Natural killer cell (primary cell): Measurements from ENCODE around the gene PYGB. TPM values are rescaled to one million over a fixed set of nuclear protein-coding genes. Genes with fewer than 3 reads are reported as not detected.

ENCODE experiments used
- ATAC-seq, 3 donors: fragments of 150-1000 bp in 2 of 3; fragments of 200-7000 bp in 1 of 3; cut with Tn5 transposase; 1 replicate in 1 of 3; 2 replicates in 2 of 3; pipeline ENCODE4 v1.10.0; 2021; ENCODE audit warnings: mild to moderate bottlenecking in 2 of 3, moderate library complexity in 2 of 3
- DNase-seq, 2 donors: peaks; one replicate each; pipeline versions ENCODE4 v3.0.0 to v3.0.0-alpha.2; 2013 to 2021; ENCODE audit warnings: mixed read lengths in 1 of 2
- H3K27ac ChIP-seq: one replicate; pipeline ENCODE4 v1.5.1; 2013; ENCODE audit warnings: mild to moderate bottlenecking, low read length
- H3K27me3 ChIP-seq: one replicate; pipeline ENCODE4 v1.6.1; 2013; ENCODE audit warnings: low read length; ENCODE audit not compliant: control insufficient read depth, insufficient read depth
- H3K36me3 ChIP-seq: one replicate; pipeline ENCODE4 v1.6.1; 2013; ENCODE audit warnings: low read length; ENCODE audit not compliant: control insufficient read depth, insufficient read depth
- H3K4me1 ChIP-seq: one replicate; pipeline ENCODE4 v1.6.1; 2013; ENCODE audit warnings: low read length; ENCODE audit not compliant: control insufficient read depth, insufficient read depth
- H3K4me3 ChIP-seq: one replicate; pipeline ENCODE4 v1.5.1; 2013; ENCODE audit warnings: low read length
- H3K9me3 ChIP-seq: one replicate; pipeline ENCODE4 v1.6.1; 2013; ENCODE audit warnings: low read length; ENCODE audit not compliant: control insufficient read depth, insufficient read depth
- H3K27ac Mint-ChIP-seq, 2 donors: one replicate each; pipeline ENCODE4 v1.8.0; 2022; ENCODE audit warnings: mild to moderate bottlenecking in 2 of 2, mixed read lengths in 2 of 2, moderate library complexity in 1 of 2
- H3K27me3 Mint-ChIP-seq, 2 donors: one replicate each; pipeline ENCODE4 v1.8.0; 2022; ENCODE audit warnings: low read depth in 2 of 2, mixed read lengths in 2 of 2
- H3K36me3 Mint-ChIP-seq: one replicate; pipeline ENCODE4 v1.8.0; 2022; ENCODE audit warnings: mixed read lengths
- H3K4me1 Mint-ChIP-seq, 2 donors: one replicate each; pipeline ENCODE4 v1.8.0; 2022; ENCODE audit warnings: mixed read lengths in 2 of 2
- H3K4me3 Mint-ChIP-seq: one replicate; pipeline ENCODE4 v1.8.0; 2022; ENCODE audit warnings: mild to moderate bottlenecking, moderate library complexity, mixed read lengths
- H3K9me3 Mint-ChIP-seq, 2 donors: one replicate each; pipeline ENCODE4 v1.8.0; 2022; ENCODE audit warnings: mixed read lengths in 2 of 2
- WGBS: methylation state at CpG from one replicate; pipeline ENCODE4 v1.1.7; 2013; ENCODE audit warnings: missing lambda C conversion rate; ENCODE audit not compliant: insufficient coverage; 5-methylcytosine and 5-hydroxymethylcytosine counted together
- intact Hi-C: fragments of 100-400 bp; cut with micrococcal nuclease; formaldehyde crosslinking; loops from one replicate; pipeline ENCODE4 v1.14.2; 2022
- total RNA-seq, 4 donors: library from RNA; stranded (reverse); fragments of 120-200 nt in 1 of 4; gene quantifications; one replicate each; pipeline versions ENCODE4 v1.2.3 to v1.2.4, GENCODE V29; 2013 to 2022
- TF ChIP-seq, protein P1 (sequence below): fragments of 200-600 bp; IDR thresholded peaks from one replicate; pipeline ENCODE4 v1.8.0; 2022; ENCODE audit warnings: antibody characterized with exemption

Gene PYGB
- total RNA-seq, 3 donors from 2014 or later (not counting 1 experiment from before 2014, with no cell fraction given), result 39.4 to 55.4 (median 47.0) TPM

DNA sequence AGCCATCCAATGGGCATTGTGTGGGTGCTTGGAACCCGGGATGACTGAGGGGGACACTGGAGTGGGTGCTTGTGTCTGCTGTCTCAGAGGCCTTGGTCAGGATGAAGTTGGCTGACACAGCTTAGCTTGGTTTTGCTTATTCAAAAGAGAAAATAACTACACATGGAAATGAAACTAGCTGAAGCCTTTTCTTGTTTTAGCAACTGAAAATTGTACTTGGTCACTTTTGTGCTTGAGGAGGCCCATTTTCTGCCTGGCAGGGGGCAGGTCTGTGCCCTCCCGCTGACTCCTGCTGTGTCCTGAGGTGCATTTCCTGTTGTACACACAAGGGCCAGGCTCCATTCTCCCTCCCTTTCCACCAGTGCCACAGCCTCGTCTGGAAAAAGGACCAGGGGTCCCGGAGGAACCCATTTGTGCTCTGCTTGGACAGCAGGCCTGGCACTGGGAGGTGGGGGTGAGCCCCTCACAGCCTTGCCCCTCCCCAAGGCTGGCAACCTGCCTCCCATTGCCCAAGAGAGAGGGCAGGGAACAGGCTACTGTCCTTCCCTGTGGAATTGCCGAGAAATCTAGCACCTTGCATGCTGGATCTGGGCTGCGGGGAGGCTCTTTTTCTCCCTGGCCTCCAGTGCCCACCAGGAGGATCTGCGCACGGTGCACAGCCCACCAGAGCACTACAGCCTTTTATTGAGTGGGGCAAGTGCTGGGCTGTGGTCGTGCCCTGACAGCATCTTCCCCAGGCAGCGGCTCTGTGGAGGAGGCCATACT, 49.4 kb downstream of the PYGB start:
- ATAC-seq (no peak), DNase-seq (no peak)
- Histone ChIP-seq H3K27ac (no peak overlapping the region), H3K27me3 (no peaks in the 10 kb centered on the region), H3K4me3 (no peak overlapping the region), H3K36me3 (peaks cover 4% of the 10 kb centered on the region), H3K9me3 (no peaks in the 10 kb centered on the region), H3K4me1 (peaks cover 4% of the 10 kb centered on the region)
- Mint-ChIP-seq H3K4me3 (no peak overlapping the region), H3K36me3 (no peaks in the 10 kb centered on the region), H3K27me3 (no peaks in the 10 kb centered on the region), H3K27ac (no peak overlapping the region), H3K9me3 (no peaks in the 10 kb centered on the region), H3K4me1 (peaks cover 0 to 4% of the 10 kb centered on the region in 2 donors)
- intact Hi-C loops, result no loop called here
- TF ChIP-seq, protein P1, sequence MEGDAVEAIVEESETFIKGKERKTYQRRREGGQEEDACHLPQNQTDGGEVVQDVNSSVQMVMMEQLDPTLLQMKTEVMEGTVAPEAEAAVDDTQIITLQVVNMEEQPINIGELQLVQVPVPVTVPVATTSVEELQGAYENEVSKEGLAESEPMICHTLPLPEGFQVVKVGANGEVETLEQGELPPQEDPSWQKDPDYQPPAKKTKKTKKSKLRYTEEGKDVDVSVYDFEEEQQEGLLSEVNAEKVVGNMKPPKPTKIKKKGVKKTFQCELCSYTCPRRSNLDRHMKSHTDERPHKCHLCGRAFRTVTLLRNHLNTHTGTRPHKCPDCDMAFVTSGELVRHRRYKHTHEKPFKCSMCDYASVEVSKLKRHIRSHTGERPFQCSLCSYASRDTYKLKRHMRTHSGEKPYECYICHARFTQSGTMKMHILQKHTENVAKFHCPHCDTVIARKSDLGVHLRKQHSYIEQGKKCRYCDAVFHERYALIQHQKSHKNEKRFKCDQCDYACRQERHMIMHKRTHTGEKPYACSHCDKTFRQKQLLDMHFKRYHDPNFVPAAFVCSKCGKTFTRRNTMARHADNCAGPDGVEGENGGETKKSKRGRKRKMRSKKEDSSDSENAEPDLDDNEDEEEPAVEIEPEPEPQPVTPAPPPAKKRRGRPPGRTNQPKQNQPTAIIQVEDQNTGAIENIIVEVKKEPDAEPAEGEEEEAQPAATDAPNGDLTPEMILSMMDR, result no peak
- WGBS, result 78% methylated on average over 10 of the region's 10 CpGs

DNA sequence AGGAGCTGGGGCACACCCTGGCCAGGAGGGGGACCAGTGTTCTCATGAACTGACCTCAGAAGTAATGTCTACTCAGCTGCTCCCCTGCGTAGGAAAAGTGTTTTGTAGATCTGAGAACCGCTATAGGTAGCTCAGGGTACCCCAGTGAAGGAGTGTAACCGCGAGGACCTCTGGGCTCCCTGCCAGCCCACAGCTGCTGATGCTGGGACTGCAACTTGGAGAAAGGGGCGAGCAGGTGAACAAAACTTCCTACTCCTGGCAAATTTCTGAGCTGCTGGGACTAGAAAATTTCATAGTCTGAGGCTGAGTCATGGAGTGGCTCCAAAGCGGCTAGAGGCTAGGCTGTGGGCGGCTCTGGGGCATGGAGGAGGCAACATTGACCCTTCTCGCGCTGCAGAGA, 51.9 kb downstream of the PYGB start:
- Histone ChIP-seq H3K9me3 (no peaks in the 10 kb centered on the region), H3K4me1 (no peaks in the 10 kb centered on the region), H3K36me3 (peaks cover 10% of the 10 kb centered on the region), H3K4me3 (no peak overlapping the region), H3K27me3 (no peaks in the 10 kb centered on the region), H3K27ac (no peak overlapping the region)
- no peaks in the 10 kb centered on the region for H3K36me3 Mint-ChIP-seq
- TF ChIP-seq, protein P1, result no peak
- H3K27ac Mint-ChIP-seq, result peak overlapping the region in 1 of 2 donors; percentile 18
- intact Hi-C loops, result no loop called here
- no peaks in the 10 kb centered on the region for H3K9me3 Mint-ChIP-seq
- no peak overlapping the region for H3K4me3 Mint-ChIP-seq
- H3K4me1 Mint-ChIP-seq, result peaks cover 0 to 4% of the 10 kb centered on the region in 2 donors
- no peaks in the 10 kb centered on the region for H3K27me3 Mint-ChIP-seq
- ATAC-seq, result no peak
- DNase-seq, result no peak
- 94% methylated on average over 9 of the region's 9 CpGs for WGBS

DNA sequence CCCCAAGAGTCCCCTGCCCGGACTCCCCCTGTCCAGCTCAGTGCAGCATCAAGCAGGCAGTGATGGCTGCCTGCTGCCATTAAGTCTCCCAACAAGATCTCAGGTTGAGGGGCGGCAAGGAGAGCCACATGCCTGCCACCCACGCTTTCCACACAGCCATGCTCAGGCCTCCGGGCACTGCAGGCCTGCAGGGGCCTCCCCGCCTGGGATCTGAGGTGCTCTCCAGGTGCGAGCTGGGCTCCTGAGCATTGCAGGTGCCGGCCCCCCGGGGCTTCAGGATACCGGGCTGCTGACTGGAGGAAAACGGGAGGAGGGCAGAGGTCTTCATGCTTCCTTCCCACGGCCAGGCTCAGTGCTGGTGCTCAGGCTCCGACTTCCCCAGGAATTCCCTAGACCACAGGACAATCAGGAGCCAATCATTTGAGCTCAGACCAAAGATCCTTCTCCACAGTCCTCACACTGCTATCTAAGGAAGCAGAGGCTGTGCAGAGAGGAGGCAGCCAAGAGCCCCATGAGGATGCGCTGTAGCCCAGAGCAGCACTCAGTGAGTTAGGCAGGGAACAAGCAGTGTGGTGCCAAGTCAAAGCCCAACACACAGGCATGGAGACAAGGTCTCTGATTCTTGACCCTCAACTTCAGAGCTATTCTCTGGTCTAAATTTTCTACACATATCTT, 52.7 kb downstream of the PYGB start:
- Mint-ChIP-seq H3K9me3 (no peaks in the 10 kb centered on the region), H3K4me1 (peaks cover 0 to 4% of the 10 kb centered on the region in 2 donors), H3K4me3 (no peak overlapping the region), H3K27ac (no peak overlapping the region), H3K27me3 (no peaks in the 10 kb centered on the region), H3K36me3 (no peaks in the 10 kb centered on the region)
- Histone ChIP-seq H3K4me3 (no peak overlapping the region), H3K27ac (no peak overlapping the region), H3K4me1 (no peaks in the 10 kb centered on the region), H3K27me3 (no peaks in the 10 kb centered on the region), H3K36me3 (peaks cover 10% of the 10 kb centered on the region), H3K9me3 (no peaks in the 10 kb centered on the region)
- 96% methylated on average over 13 of the region's 13 CpGs for WGBS
- ATAC-seq, result no peak
- intact Hi-C loops, result no loop called here
- DNase-seq, result no peak
- TF ChIP-seq, protein P1, result no peak
